ENCODE data around the gene TNS3.

Gene TNS3

GRCh38 chr7:47512481-47513176, 69.3 kb downstream of the TNS3 start:
- TF ChIP-seq CTCF (IDR thresholded peaks at IDR 0.05; ENCODE audit: borderline replicate concordance, insufficient read depth, low read depth, low read length): no peak
- no peak overlapping the region for H3K4me3 ChIP-seq (ENCODE audit: low read depth, low read length)

- H3K4me3 ChIP-seq (ENCODE audit: low read depth, low read length): no peak overlapping the region
- TF ChIP-seq CTCF (IDR thresholded peaks at IDR 0.05; ENCODE audit: borderline replicate concordance, insufficient read depth, low read depth, low read length): no peak
Measured at GRCh38 chr7:47511699-47512370, 70.1 kb downstream of the TNS3 start.

GRCh38 chr7:47510786-47511185, 71.1 kb downstream of the TNS3 start:
- no peak for TF ChIP-seq CTCF (IDR thresholded peaks at IDR 0.05; ENCODE audit: borderline replicate concordance, insufficient read depth, low read depth, low read length)
- H3K4me3 ChIP-seq (ENCODE audit: low read depth, low read length): no peak overlapping the region

- no peak for TF ChIP-seq CTCF (IDR thresholded peaks at IDR 0.05; ENCODE audit: borderline replicate concordance, insufficient read depth, low read depth, low read length)
- H3K4me3 ChIP-seq (ENCODE audit: low read depth, low read length): no peak overlapping the region
Measured at GRCh38 chr7:47510192-47510591, 71.7 kb downstream of the TNS3 start.

GRCh38 chr7:47509571-47509970, 72.3 kb downstream of the TNS3 start:
- TF ChIP-seq CTCF (IDR thresholded peaks at IDR 0.05; ENCODE audit: borderline replicate concordance, insufficient read depth, low read depth, low read length): no peak
- H3K4me3 ChIP-seq (ENCODE audit: low read depth, low read length): no peak overlapping the region

- H3K4me3 ChIP-seq (ENCODE audit: low read depth, low read length): no peak overlapping the region
- TF ChIP-seq CTCF (IDR thresholded peaks at IDR 0.05; ENCODE audit: borderline replicate concordance, insufficient read depth, low read depth, low read length): no peak
Measured at GRCh38 chr7:47508389-47509380, 73.2 kb downstream of the TNS3 start.

All from GM12875 (cell line).